ENCODE measurements around the gene DPP6.

DNA sequence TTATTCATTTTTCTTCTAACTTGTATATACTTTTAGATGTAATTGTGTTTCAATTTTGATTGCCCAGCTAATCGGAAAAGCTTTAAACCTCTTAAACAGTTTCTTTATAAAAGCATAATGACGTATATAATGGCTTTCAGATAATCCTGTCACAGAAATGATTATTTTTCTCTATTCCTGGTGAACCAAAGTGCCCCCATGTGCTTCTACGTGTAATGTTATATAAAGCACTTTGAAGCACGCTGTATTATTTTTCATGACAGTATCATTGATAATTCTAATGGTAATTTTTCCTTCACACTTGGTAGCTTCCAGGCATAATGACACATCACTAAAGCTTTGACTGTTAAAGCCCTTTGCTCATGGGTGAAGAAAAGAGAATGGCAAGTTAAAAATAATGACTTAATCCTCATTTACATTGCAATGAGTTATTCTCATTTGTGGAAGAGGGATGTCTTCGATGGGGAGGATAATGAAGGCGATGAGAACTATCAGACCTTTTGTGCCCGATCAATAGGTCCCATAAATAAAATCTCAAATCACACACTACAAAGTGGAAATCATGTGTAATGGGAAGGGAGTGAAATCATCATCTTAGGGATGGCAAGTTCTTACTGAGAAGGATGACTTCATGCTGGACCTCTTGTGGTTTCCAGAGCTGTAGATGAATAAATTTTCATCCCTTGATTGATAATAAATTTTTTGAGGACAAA is 460.1 kb downstream of the DPP6 start:
- TF ChIP-seq POLR2AphosphoS5 (IDR thresholded peaks at IDR 0.05; ENCODE audit: low read depth, low read length) (no peak), POLR2A (IDR thresholded peaks at IDR 0.05; ENCODE audit: low read depth, low read length) (no peak), SPI1 (IDR thresholded peaks at IDR 0.05; ENCODE audit: low read depth, low read length) (no peak), PAX5 (IDR thresholded peaks at IDR 0.05; ENCODE audit: insufficient read depth, low read length, severe bottlenecking) (no peak), TAF1 (IDR thresholded peaks at IDR 0.05; ENCODE audit: low read depth, low read length) (no peak), POU2F2 (IDR thresholded peaks at IDR 0.05; ENCODE audit: low read depth, low read length) (no peak)
